GM23338 (cell line): ENCODE data around the gene LCP2. TPM values are rescaled to one million over a fixed set of nuclear protein-coding genes. Genes with fewer than 3 reads are reported as not detected.
A peak's percentile ranks its signal among the peaks of the same experiment; 100 is the strongest.

Experiments
- ATAC-seq: fragments of 200-7000 bp; cut with Tn5 transposase; 3 replicates; pipeline ENCODE4 v1.9.1; 2020
- DNase-seq: peaks from one replicate; pipeline ENCODE4 v3.0.0-alpha.2; 2015; ENCODE audit warnings: low spot score
- H2AFZ ChIP-seq: fragments of 200-600 bp; sonication (generic); 2 replicates; pipeline ENCODE4 v1.8.0; 2016; ENCODE audit warnings: antibody characterized with exemption, mild to moderate bottlenecking, moderate library complexity
- H3F3A ChIP-seq: fragments of 200-600 bp; sonication (generic); replicated peaks from 2 replicates; pipeline ENCODE4 v1.8.0; 2017; ENCODE audit warnings: antibody characterized with exemption, mixed run types, low read depth
- H3K27ac ChIP-seq: fragments of 200-600 bp; sonication (generic); 2 replicates; pipeline ENCODE4 v1.6.1; 2016; ENCODE audit warnings: low read depth
- H3K27me3 ChIP-seq: fragments of 200-600 bp; sonication (generic); 2 replicates; pipeline ENCODE4 v1.8.0; 2016; ENCODE audit warnings: mild to moderate bottlenecking, mixed run types, moderate library complexity; ENCODE audit not compliant: insufficient read depth
- H3K36me3 ChIP-seq: fragments of 200-600 bp; sonication (generic); 2 replicates; pipeline ENCODE4 v1.8.0; 2016; ENCODE audit warnings: mild to moderate bottlenecking; ENCODE audit not compliant: insufficient read depth
- H3K4me1 ChIP-seq: fragments of 200-600 bp; sonication (generic); 2 replicates; pipeline ENCODE4 v1.8.0; 2016; ENCODE audit warnings: mild to moderate bottlenecking, moderate library complexity; ENCODE audit not compliant: insufficient read depth
- H3K4me2 ChIP-seq: fragments of 200-600 bp; sonication (generic); 2 replicates; pipeline ENCODE4 v1.7.1; 2017; ENCODE audit warnings: mixed run types
- H3K4me3 ChIP-seq: fragments of 200-600 bp; sonication (generic); 2 replicates; pipeline ENCODE4 v1.6.1; 2016; ENCODE audit warnings: mixed run types
- H3K79me2 ChIP-seq: fragments of 200-600 bp; sonication (generic); replicated peaks from 2 replicates; pipeline ENCODE4 v1.8.0; 2017; ENCODE audit warnings: mild to moderate bottlenecking; ENCODE audit not compliant: insufficient read depth
- H3K9me2 ChIP-seq: fragments of 200-600 bp; sonication (generic); 2 replicates; pipeline ENCODE4 v1.8.0; 2017; ENCODE audit not compliant: insufficient read depth
- H4K20me1 ChIP-seq: fragments of 200-600 bp; sonication (generic); replicated peaks from 2 replicates; pipeline ENCODE4 v1.8.0; 2017; ENCODE audit warnings: mild to moderate bottlenecking; ENCODE audit not compliant: insufficient read depth
- H3K27ac Mint-ChIP-seq: 2 replicates; pipeline ENCODE4 v1.8.0; 2020; ENCODE audit warnings: inconsistent platforms, mild to moderate bottlenecking, moderate library complexity, mixed read lengths
- H3K27me3 Mint-ChIP-seq: 3 replicates; pipeline ENCODE4 v1.8.0; 2022; ENCODE audit warnings: low read depth, mild to moderate bottlenecking, moderate library complexity, mixed read lengths, inconsistent platforms; ENCODE audit not compliant: insufficient read depth, poor library complexity
- H3K36me3 Mint-ChIP-seq: 3 replicates; pipeline ENCODE4 v1.8.0; 2021; ENCODE audit warnings: low read depth, mild to moderate bottlenecking, inconsistent platforms, moderate library complexity, mixed read lengths
- H3K4me1 Mint-ChIP-seq: 3 replicates; pipeline ENCODE4 v1.8.0; 2020; ENCODE audit warnings: mild to moderate bottlenecking, inconsistent platforms, mixed read lengths
- H3K4me3 Mint-ChIP-seq: 3 replicates; pipeline ENCODE4 v1.8.0; 2021; ENCODE audit warnings: moderate library complexity, mild to moderate bottlenecking, inconsistent platforms, mixed read lengths
- H3K9me3 Mint-ChIP-seq: 3 replicates; pipeline ENCODE4 v1.8.0; 2020; ENCODE audit warnings: moderate library complexity, mild to moderate bottlenecking, inconsistent platforms, mixed read lengths
- CTCF ChIP-seq, 2 experiments: fragments of 200-600 bp in 1 of 2; sonication (generic) in 1 of 2; conservative IDR thresholded peaks; 2 replicates each; pipeline versions ENCODE4 v1.5.1 to v1.6.1; 2016 to 2017; ENCODE audit warnings: antibody characterized with exemption in 2 of 2, low read depth in 2 of 2, mild to moderate bottlenecking in 2 of 2, moderate library complexity in 1 of 2
- EZH2 ChIP-seq: fragments of 200-600 bp; sonication (generic); IDR thresholded peaks from one replicate; pipeline ENCODE4 v1.8.0; 2017; ENCODE audit warnings: antibody characterized with exemption, mild to moderate bottlenecking, low read depth; ENCODE audit not compliant: unreplicated experiment
- JUNB ChIP-seq: IDR thresholded peaks from one replicate; pipeline ENCODE4 v1.6.1; 2016; ENCODE audit warnings: antibody characterized with exemption; ENCODE audit not compliant: unreplicated experiment
- REST ChIP-seq: IDR thresholded peaks from one replicate; pipeline ENCODE4 v1.6.1; 2018; ENCODE audit warnings: antibody characterized with exemption; ENCODE audit not compliant: unreplicated experiment
- STAT1 ChIP-seq: IDR thresholded peaks from one replicate; pipeline ENCODE4 v1.6.1; 2016; ENCODE audit warnings: antibody characterized with exemption; ENCODE audit not compliant: unreplicated experiment
- ZNF114 ChIP-seq: fragments of 250-450 bp; sonication (Bioruptor Pico); IDR thresholded peaks from 2 replicates; pipeline ENCODE4 v1.5.0; 2020; ENCODE audit warnings: mild to moderate bottlenecking, moderate library complexity
- ZNF331 ChIP-seq: fragments of 250-450 bp; sonication (Bioruptor Pico); IDR thresholded peaks from 2 replicates; pipeline ENCODE4 v1.5.0; 2020; ENCODE audit warnings: low read depth, mild to moderate bottlenecking, moderate library complexity
- polyA plus RNA-seq: library from polyadenylated mRNA; unstranded; fragments of >200 nt; fragmentation: Nextera tagmentation; extraction: Ambion mirVana; gene quantifications from 2 replicates; pipeline ENCODE4 v1.2.1, GENCODE V29; 2016
- total RNA-seq: library from RNA; depleted of rRNA; stranded (reverse); fragments of >200 nt; shearing (Covaris generic); gene quantifications from 2 replicates; pipeline ENCODE4 v1.2.3, GENCODE V29; 2014

Gene LCP2
- total and polyA plus RNA-seq, 2 experiments from 2014 or later = 0.26 to 0.38 TPM

GRCh38 chr5:170225326-170226128 lies 72.0 kb downstream of the LCP2 start:
- no peaks in the 10 kb centered on the region for H3K9me2 ChIP-seq
- peaks cover 6% of the 10 kb centered on the region for H3K27me3 Mint-ChIP-seq
- peak; percentile 77 for ATAC-seq
- H3K4me2 ChIP-seq = no peak overlapping the region
- no peaks in the 10 kb centered on the region for H3K36me3 Mint-ChIP-seq
- H3F3A ChIP-seq = no peaks in the 10 kb centered on the region
- H3K4me1 ChIP-seq = peaks cover 12% of the 10 kb centered on the region; the same call in 1 of the 2 replicates
- H3K27ac Mint-ChIP-seq = no peak overlapping the region
- peaks cover 43% of the 10 kb centered on the region for H3K4me1 Mint-ChIP-seq
- no peaks in the 10 kb centered on the region for H3K36me3 ChIP-seq
- H3K4me3 ChIP-seq = no peak overlapping the region
- TF ChIP-seq EZH2 = no peak
- TF ChIP-seq CTCF (conservative IDR thresholded peaks at IDR 0.05; ENCODE audit: low read depth in 2 of 2) = peak; percentile 91 to 96
- H3K4me3 Mint-ChIP-seq = no peak overlapping the region
- no peaks in the 10 kb centered on the region for H3K79me2 ChIP-seq
- no peak overlapping the region for H2AFZ ChIP-seq
- DNase-seq = peak; percentile 91
- H3K27me3 ChIP-seq = no peaks in the 10 kb centered on the region
- no peaks in the 10 kb centered on the region for H3K9me3 Mint-ChIP-seq
- no peaks in the 10 kb centered on the region for H4K20me1 ChIP-seq
- no peak overlapping the region for H3K27ac ChIP-seq

GRCh38 chr5:170223906-170224305 lies 73.7 kb downstream of the LCP2 start:
- Histone ChIP-seq H3K4me1 (peaks cover 19% of the 10 kb centered on the region; the same call in 1 of the 2 replicates), H3K9me2 (no peaks in the 10 kb centered on the region), H3K27ac (no peak overlapping the region), H4K20me1 (no peaks in the 10 kb centered on the region), H3K27me3 (no peaks in the 10 kb centered on the region), H3F3A (no peaks in the 10 kb centered on the region), H3K79me2 (no peaks in the 10 kb centered on the region), H2AFZ (no peak overlapping the region), H3K36me3 (no peaks in the 10 kb centered on the region), H3K4me2 (no peak overlapping the region), H3K4me3 (no peak overlapping the region)
- Mint-ChIP-seq H3K27ac (no peak overlapping the region), H3K27me3 (peaks cover 8% of the 10 kb centered on the region), H3K4me1 (peaks cover 53% of the 10 kb centered on the region), H3K36me3 (no peaks in the 10 kb centered on the region), H3K4me3 (no peak overlapping the region), H3K9me3 (no peaks in the 10 kb centered on the region)
- ATAC-seq (no peak), DNase-seq (no peak)
- TF ChIP-seq JUNB (no peak), CTCF (conservative IDR thresholded peaks at IDR 0.05; ENCODE audit: low read depth in 2 of 2) (no peak), STAT1 (no peak), ZNF114 (CRISPR knock-in tag) (no peak), REST (no peak), ZNF331 (no peak)
